ENCODE measurements around the gene CDH4. TPM values are rescaled to one million over a fixed set of nuclear protein-coding genes. Genes with fewer than 3 reads are reported as not detected.

Gene CDH4
- total and polyA plus RNA-seq, 2 of the 4 experiments (the other 2 are of a cell fraction): 1.6 to 3.5 TPM

GRCh38 chr20:61562491-61562890, 310.4 kb downstream of the CDH4 start:
- no peaks in the 10 kb centered on the region for H3K9me3 ChIP-seq (ENCODE audit: control insufficient read depth, insufficient read depth, low read length)
- no TSS peak for BruUV-seq (replicated peaks)
- in situ Hi-C loops (cut with MboI; ENCODE audit: low sequenced_read_pairs): no loop called here
- 85% methylated on average over 3 of the region's 8 CpGs; no CpG with 5 or more reads in 1 of the 2 experiments for WGBS, 2 experiments (ENCODE audit: extremely low coverage in 2 of 2, insufficient read length in 1 of 2)
- no peak overlapping the region for H2AFZ ChIP-seq (replicated peaks; ENCODE audit: low read length, poor library complexity)
- H3K23ac ChIP-seq (ENCODE audit: low read depth, low read length): no peak overlapping the region
- H3K4me1 ChIP-seq (ENCODE audit: control insufficient read depth, insufficient read depth, low read length): no peaks in the 10 kb centered on the region
- ATAC-seq (ENCODE audit: low read depth) (no peak), DNase-seq (no peak)
- H3K79me1 ChIP-seq (ENCODE audit: low read depth in 1 of 2, low read length in 2 of 2): no peaks in the 10 kb centered on the region; a peak in 1 of 4 replicates
- no peak overlapping the region for H3K9ac ChIP-seq (ENCODE audit: low read depth, low read length)
- H2AK5ac ChIP-seq (ENCODE audit: low read depth, low read length): no peak overlapping the region
- H3K4me3 ChIP-seq (ENCODE audit: insufficient read depth, low read depth, low read length): no peak overlapping the region
- dilution Hi-C loops (cut with HindIII; ENCODE audit: low sequenced_read_pairs, unreplicated experiment): no loop called here
- H3K27ac ChIP-seq (ENCODE audit: insufficient read depth, low read length): no peak overlapping the region
- H4K5ac ChIP-seq (ENCODE audit: low read depth, low read length): no peak overlapping the region
- no peaks in the 10 kb centered on the region for H3K36me3 ChIP-seq (ENCODE audit: control insufficient read depth, insufficient read depth, low read length)
- no peak overlapping the region for H3K56ac ChIP-seq (ENCODE audit: extremely low read depth, insufficient read depth, low read length)
- no peaks in the 10 kb centered on the region for H4K20me1 ChIP-seq (ENCODE audit: insufficient read depth, low read length)
- intact Hi-C loops (cut with micrococcal nuclease): no loop called here
- no peak overlapping the region for H2BK5ac ChIP-seq (ENCODE audit: low read depth, low read length, poor library complexity, severe bottlenecking)
- H3K18ac ChIP-seq (ENCODE audit: low read depth, low read length): no peak overlapping the region
- H2BK20ac ChIP-seq (ENCODE audit: low read depth, low read length): no peak overlapping the region
- no peak overlapping the region for H3K4me2 ChIP-seq (ENCODE audit: low read depth, low read length)
- no peak overlapping the region for H3K4ac ChIP-seq (ENCODE audit: low read depth, low read length)
- no peak overlapping the region for H2BK15ac ChIP-seq (ENCODE audit: low read depth, low read length)
- CTCF ChIA-PET: no interaction called here
- no peak overlapping the region for H3K14ac ChIP-seq (replicated peaks; ENCODE audit: low read depth, low read length)
- no peaks in the 10 kb centered on the region; the same call in 1 of the 2 replicates for H3K9me1 ChIP-seq (ENCODE audit: insufficient read depth, low read length)
- H2AK9ac ChIP-seq (replicated peaks; ENCODE audit: low read depth, low read length, poor library complexity): no peak overlapping the region
- TF ChIP-seq FOS (IDR thresholded peaks at IDR 0.05; ENCODE audit: low read depth, low read length) (no peak), BHLHE40 (IDR thresholded peaks at IDR 0.05; ENCODE audit: low read depth, low read length) (no peak), RAD21 (IDR thresholded peaks at IDR 0.05; ENCODE audit: low read length) (no peak), MAFK (IDR thresholded peaks at IDR 0.05; ENCODE audit: low read depth, low read length) (no peak)
- H4K91ac ChIP-seq (ENCODE audit: insufficient read depth, low read depth, low read length): no peak overlapping the region
- POLR2A ChIA-PET (ENCODE audit: unreplicated experiment): no interaction called here
- H3K27me3 ChIP-seq (ENCODE audit: control insufficient read depth, insufficient read depth, low read length): no peaks in the 10 kb centered on the region
- no peak overlapping the region for H4K8ac ChIP-seq (ENCODE audit: low read depth in 2 of 2, low read length in 2 of 2)
- no peak overlapping the region for H2BK120ac ChIP-seq (ENCODE audit: low read depth, low read length)

Measured in IMR-90 (cell line).